PC-9 (cell line): ENCODE measurements around the gene PARK7. TPM values are rescaled to one million over a fixed set of nuclear protein-coding genes. Genes with fewer than 3 reads are reported as not detected.

Source experiments
- BruUV-seq: library from RNA; stranded (reverse); fragments of 400-500 nt; replicated peaks from 2 replicates; lab custom pipeline; 2021; lab: Mats Ljungman, UMichigan
- CTCF ChIA-PET: fragments of 300-600 bp; sonication (Branson Sonifier 250); formaldehyde crosslinking; loops from one replicate; lab custom pipeline; 2022; ENCODE audit warnings: antibody characterized with exemption; lab: Charles Lee
- POLR2A ChIA-PET: fragments of 300-600 bp; sonication (Branson Sonifier 250); formaldehyde crosslinking; loops from one replicate; lab custom pipeline; 2022; ENCODE audit warnings: antibody characterized with exemption; ENCODE audit not compliant: unreplicated experiment; lab: Charles Lee
- DNase-seq, 2 experiments: peaks; one replicate each; pipeline versions ENCODE4 v3.0.0 to v3.0.0-alpha.2; 2015 to 2022; ENCODE audit warnings: mixed read lengths in 1 of 2
- H2AFZ ChIP-seq: fragments of 200-600 bp; sonication (generic); 2 replicates; pipeline ENCODE4 v1.8.1; 2017; ENCODE audit warnings: antibody characterized with exemption
- H3F3A ChIP-seq: fragments of 200-600 bp; sonication (generic); 2 replicates; pipeline ENCODE4 v1.8.1; 2017; ENCODE audit warnings: antibody characterized with exemption, mild to moderate bottlenecking, low read depth; ENCODE audit not compliant: insufficient read depth
- H3K27ac ChIP-seq: fragments of 200-600 bp; sonication (generic); 2 replicates; pipeline ENCODE4 v1.6.1; 2016; ENCODE audit warnings: mixed run types
- H3K27me3 ChIP-seq: fragments of 200-600 bp; sonication (generic); 2 replicates; pipeline ENCODE4 v1.6.1; 2016; ENCODE audit warnings: low read depth, mixed run types; ENCODE audit not compliant: insufficient read depth
- H3K36me3 ChIP-seq: fragments of 200-600 bp; sonication (generic); 2 replicates; pipeline ENCODE4 v1.6.1; 2016; ENCODE audit warnings: low read depth, mixed run types
- H3K4me1 ChIP-seq: fragments of 200-600 bp; sonication (generic); replicated peaks from 2 replicates; pipeline ENCODE4 v1.6.1; 2016; ENCODE audit warnings: mixed run types; ENCODE audit not compliant: insufficient read depth
- H3K4me2 ChIP-seq: fragments of 200-600 bp; sonication (generic); 2 replicates; pipeline ENCODE4 v1.6.1; 2017; ENCODE audit warnings: mixed run types
- H3K4me3 ChIP-seq: fragments of 200-600 bp; sonication (generic); 2 replicates; pipeline ENCODE4 v1.6.1; 2016; ENCODE audit warnings: mixed run types
- H3K79me2 ChIP-seq: fragments of 200-600 bp; sonication (generic); 2 replicates; pipeline ENCODE4 v1.6.1; 2017; ENCODE audit warnings: low read depth, mixed run types
- H3K9me2 ChIP-seq: fragments of 200-600 bp; sonication (generic); 2 replicates; pipeline ENCODE4 v1.8.1; 2017; ENCODE audit warnings: mild to moderate bottlenecking; ENCODE audit not compliant: insufficient read depth
- H3K9me3 ChIP-seq: fragments of 200-600 bp; sonication (generic); 2 replicates; pipeline ENCODE4 v1.8.1; 2016; ENCODE audit warnings: low read depth; ENCODE audit not compliant: insufficient read depth
- H4K20me1 ChIP-seq: fragments of 200-600 bp; sonication (generic); 2 replicates; pipeline ENCODE4 v1.8.1; 2017; ENCODE audit not compliant: insufficient read depth
- CTCF ChIP-seq: fragments of 200-600 bp; sonication (generic); conservative IDR thresholded peaks from 2 replicates; pipeline ENCODE4 v1.6.1; 2017; ENCODE audit warnings: mixed run types, antibody characterized with exemption, mild to moderate bottlenecking, moderate library complexity
- EZH2 ChIP-seq: fragments of 200-600 bp; sonication (generic); IDR thresholded peaks from 2 replicates; pipeline ENCODE4 v1.8.0; 2017; ENCODE audit warnings: antibody characterized with exemption, low read depth
- intact Hi-C: fragments of 100-400 bp; cut with micrococcal nuclease; formaldehyde crosslinking; loops from one replicate; pipeline ENCODE4 v1.10.0; 2022; ENCODE audit not compliant: unreplicated experiment
- total RNA-seq: library from RNA; stranded (reverse); gene quantifications from 2 replicates; pipeline ENCODE4 v1.2.3, GENCODE V29; 2021

The PARK7 gene
- total RNA-seq, 1 experiment from 2014 or later = 291 TPM

- H3K4me3 ChIP-seq = peak overlapping the region; percentile 91; the same call in 1 of the 2 replicates
- peak overlapping the region; percentile 91 for H3K4me2 ChIP-seq
- DNase-seq = no peak
- no peak overlapping the region for H2AFZ ChIP-seq
- ChIA-PET CTCF (interaction anchor here (0.6 to 0.7 kb wide), 2 partner anchors 13 to 832 kb away, joined by 3 read pairs; no protein-coding TSS in a partner anchor), POLR2A (interaction anchor here (0.5 to 0.8 kb wide), 5 partner anchors 12 to 220 kb away, joined by 3 to 37 read pairs (median 5); no protein-coding TSS in a partner anchor)
- TSS peak; percentile 89 for BruUV-seq
- H3K36me3 ChIP-seq = peaks cover 71% of the 10 kb centered on the region
- no peak for TF ChIP-seq CTCF
- no peak for TF ChIP-seq EZH2
- H3K79me2 ChIP-seq = peaks cover 100% of the 10 kb centered on the region
- intact Hi-C loops = loop anchor here (5.0 kb wide), 2 partner anchors 118 to 183 kb away; no protein-coding TSS in a partner anchor
- peaks cover 95% of the 10 kb centered on the region for H3F3A ChIP-seq
- H4K20me1 ChIP-seq = peaks cover 96% of the 10 kb centered on the region
- H3K27ac ChIP-seq = peak overlapping the region; percentile 90
- no peaks in the 10 kb centered on the region for H3K9me2 ChIP-seq
- H3K4me1 ChIP-seq = peaks cover 62% of the 10 kb centered on the region
- no peaks in the 10 kb centered on the region for H3K27me3 ChIP-seq
- no peaks in the 10 kb centered on the region for H3K9me3 ChIP-seq
Measured at GRCh38 chr1:8019229-8019620, 57.7 kb downstream of the PARK7 start.

GRCh38 chr1:8020032-8020431 is 58.5 kb downstream of the PARK7 start:
- Histone ChIP-seq H3F3A (peaks cover 94% of the 10 kb centered on the region), H3K79me2 (peaks cover 100% of the 10 kb centered on the region), H3K36me3 (peaks cover 72% of the 10 kb centered on the region), H3K27ac (peak overlapping the region; percentile 90), H3K27me3 (no peaks in the 10 kb centered on the region), H3K9me3 (no peaks in the 10 kb centered on the region), H3K4me2 (peak overlapping the region; percentile 91), H3K9me2 (no peaks in the 10 kb centered on the region), H3K4me3 (peak overlapping the region; percentile 91), H2AFZ (no peak overlapping the region), H4K20me1 (peaks cover 96% of the 10 kb centered on the region), H3K4me1 (peaks cover 54% of the 10 kb centered on the region)
- CTCF ChIA-PET = no interaction called here
- POLR2A ChIA-PET = interaction anchor here (0.6 to 0.8 kb wide), 3 partner anchors 20 to 219 kb away, joined by 4 to 37 read pairs (median 8); no protein-coding TSS in a partner anchor
- peak; percentile 74 to 95 for DNase-seq
- intact Hi-C loops = no loop called here
- TF ChIP-seq CTCF (no peak), EZH2 (no peak)
- no TSS peak for BruUV-seq

GRCh38 chr1:8021676-8022266 is 60.3 kb downstream of the PARK7 start:
- H4K20me1 ChIP-seq = peaks cover 84% of the 10 kb centered on the region
- CTCF ChIA-PET = no interaction called here
- no TSS peak for BruUV-seq

More at GRCh38 chr1:8021676-8022266, 60.3 kb downstream of the PARK7 start:
- Histone ChIP-seq H2AFZ (no peak overlapping the region), H3K27me3 (no peaks in the 10 kb centered on the region), H3K4me1 (peaks cover 36% of the 10 kb centered on the region), H3K79me2 (peaks cover 98% of the 10 kb centered on the region), H3K9me2 (no peaks in the 10 kb centered on the region), H3F3A (peaks cover 81% of the 10 kb centered on the region), H3K36me3 (peaks cover 58% of the 10 kb centered on the region), H3K4me2 (peak overlapping the region; percentile 91), H3K4me3 (peak overlapping the region; percentile 91), H3K9me3 (no peaks in the 10 kb centered on the region), H3K27ac (peak overlapping the region; percentile 90)
- TF ChIP-seq CTCF (no peak), EZH2 (no peak)
- no peak for DNase-seq
- intact Hi-C loops = no loop called here
- POLR2A ChIA-PET = interaction anchor here (0.6 kb wide), 1 partner anchor 174 kb away, joined by 3 read pairs; no protein-coding TSS in a partner anchor
